Frontal cortex (tissue), 4 donors: ENCODE data around the gene NAA15. TPM values are rescaled to one million over a fixed set of nuclear protein-coding genes. Genes with fewer than 3 reads are reported as not detected.
A peak's percentile ranks its signal among the peaks of the same experiment; 100 is the strongest.
"Not testable (repeated sequence)": the region's sequence is repeated elsewhere in the genome, so short reads cannot be mapped to it uniquely, and the experiment has no call there.

ENCODE experiments used
- DNase-seq, 2 donors: peaks; one replicate each; pipeline ENCODE4 v3.0.0; 2012; ENCODE audit warnings: low spot score in 2 of 2
- FAIRE-seq: peaks from 2 replicates; lab custom pipeline; 2012; peaks lifted over from hg19 to GRCh38; lab: Jason Lieb, UNC
- total RNA-seq: library from RNA; depleted of rRNA; stranded (reverse); fragments of >200 nt; gene quantifications from one replicate; pipeline ENCODE4 v1.2.3, GENCODE V29; 2014
- donor health status: control.
- donor health status: control.
- donor health status: control.

The NAA15 gene
- total RNA-seq, 1 donor from 2014 or later: 41.6 TPM

DNA sequence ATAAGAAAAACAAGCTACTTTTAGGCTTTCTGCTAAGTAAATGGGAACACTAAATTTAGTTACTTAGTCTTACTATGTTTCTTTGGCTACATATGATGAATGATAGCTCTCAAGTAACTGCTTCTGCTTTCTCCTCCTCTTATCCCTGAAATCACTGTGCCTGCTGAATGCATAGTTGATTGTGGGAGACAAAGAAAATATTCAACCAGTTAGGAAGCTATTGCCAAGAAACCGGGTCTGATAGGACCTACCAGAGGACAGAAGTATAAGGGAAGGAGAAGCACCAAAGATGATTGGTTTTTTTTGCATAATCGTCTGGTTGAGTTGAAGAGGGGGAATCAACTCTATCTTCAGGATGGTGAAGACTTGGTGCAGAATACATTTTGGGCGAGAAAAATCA, 29.0 kb downstream of the NAA15 start:
- no peak for FAIRE-seq

DNA sequence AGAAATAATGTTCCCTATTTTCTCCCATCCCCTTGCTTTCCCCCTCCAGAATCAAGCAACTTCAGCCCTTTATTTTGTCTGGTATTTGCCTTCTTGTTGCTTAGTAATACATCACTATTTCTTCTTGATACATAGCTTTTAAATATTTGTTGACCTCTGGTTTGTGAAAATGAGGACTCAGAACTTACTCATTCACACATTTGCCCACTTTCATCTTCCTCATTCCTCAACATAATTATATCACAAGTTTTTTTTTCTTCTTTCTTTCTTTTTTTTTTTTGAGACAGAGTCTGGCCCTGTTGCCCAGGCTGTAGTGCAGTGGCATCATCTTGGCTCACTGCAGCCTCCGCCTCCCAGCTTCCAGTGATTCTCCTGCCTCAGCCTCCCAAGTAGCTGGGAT, 29.9 kb downstream of the NAA15 start:
- DNase-seq (no peak), FAIRE-seq (no peak)

More for the DNA sequence above, 29.0 kb downstream of the NAA15 start:
- DNase-seq: peak; percentile 14 to 19

GRCh38 chr4:139333046-139333445, 31.7 kb downstream of the NAA15 start:
- DNase-seq (no peak), FAIRE-seq (no peak)

GRCh38 chr4:139337612-139338011, 36.3 kb downstream of the NAA15 start:
- FAIRE-seq (no peak), DNase-seq (no peak)

DNA sequence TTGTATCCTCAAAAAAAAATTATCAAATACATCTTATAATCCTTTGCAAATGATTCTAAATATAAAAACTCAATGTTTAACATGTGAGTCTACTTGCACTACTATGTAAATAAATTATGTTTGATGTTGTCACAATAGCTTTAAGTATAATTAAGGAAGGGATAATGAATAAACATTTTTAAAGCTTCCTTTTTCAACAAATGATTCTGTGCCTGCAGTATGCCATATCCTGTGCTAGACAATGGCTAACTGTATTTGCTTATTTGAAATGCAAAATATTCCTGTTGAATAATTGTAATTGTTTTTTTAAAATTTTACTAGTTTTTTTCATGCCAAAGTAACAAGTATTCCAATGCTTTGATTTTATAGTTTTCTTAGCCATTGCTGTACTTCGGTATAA, 60.0 kb downstream of the NAA15 start:
- FAIRE-seq (peak; percentile 56), DNase-seq (no peak)

GRCh38 chr4:139367421-139368090, 66.3 kb downstream of the NAA15 start:
- no peak for DNase-seq
- FAIRE-seq: no peak

DNA sequence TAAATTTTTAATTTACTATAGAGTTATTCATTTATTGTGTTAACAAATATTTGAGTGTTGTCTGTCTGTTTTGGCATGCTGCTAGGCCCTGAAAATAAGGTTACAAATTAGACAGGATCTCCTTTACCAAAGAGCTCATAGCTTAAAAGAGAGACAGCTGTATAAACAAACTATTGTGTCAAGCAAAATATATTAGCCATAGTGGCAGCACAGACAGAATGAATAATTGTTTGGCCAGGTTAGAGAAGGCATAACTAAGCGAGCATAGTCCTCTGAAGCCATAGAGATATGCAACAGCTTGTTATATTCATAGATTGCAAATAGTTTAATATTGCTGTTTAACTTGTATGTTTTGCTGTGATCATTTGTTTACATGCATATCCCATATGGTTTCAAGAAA, 67.7 kb downstream of the NAA15 start:
- DNase-seq (no peak), FAIRE-seq (no peak)

DNA sequence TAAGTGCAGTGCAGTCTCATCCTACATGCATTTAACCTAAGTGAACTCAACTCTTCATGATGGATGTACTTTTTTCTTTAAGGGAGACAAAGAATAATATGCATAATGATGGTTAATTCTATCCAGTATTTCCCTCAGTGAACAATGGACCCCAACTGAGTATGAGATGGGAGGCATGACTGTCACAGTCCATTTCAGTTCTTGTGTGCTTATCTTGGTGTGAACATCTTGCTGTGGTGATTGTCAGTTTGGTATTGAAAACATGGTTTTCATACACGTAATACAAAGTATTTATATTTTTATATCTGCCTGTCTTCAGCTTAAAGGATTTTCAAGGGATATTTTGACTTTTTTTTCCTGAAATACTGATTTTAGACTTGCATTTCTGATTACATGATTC, 72.9 kb downstream of the NAA15 start:
- FAIRE-seq (no peak), DNase-seq (no peak)

GRCh38 chr4:139386421-139386820, 85.1 kb downstream of the NAA15 start:
- DNase-seq: no peak
- FAIRE-seq: no peak

DNA sequence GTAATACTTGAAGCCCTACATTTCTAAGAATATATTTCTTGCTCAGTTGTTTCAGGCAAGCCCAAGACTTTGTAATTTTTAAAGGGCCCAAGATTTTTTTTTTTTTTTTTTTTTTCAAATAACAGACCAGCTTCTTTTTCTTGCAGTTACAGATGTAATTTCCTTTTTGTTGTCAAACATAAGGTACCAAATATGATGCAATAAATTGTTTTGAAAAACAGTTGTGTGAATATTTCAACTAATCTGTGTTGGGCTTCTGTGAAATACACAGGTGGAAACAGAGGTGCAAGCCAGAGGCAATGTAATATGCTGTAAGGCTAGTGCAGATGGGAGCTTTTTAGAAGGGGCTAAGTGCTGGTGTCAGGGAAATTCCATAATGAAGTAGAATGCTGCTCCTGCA, 87.8 kb downstream of the NAA15 start:
- FAIRE-seq (no peak), DNase-seq (no peak)

- FAIRE-seq: no peak
- no peak for DNase-seq
These were observed 88.7 kb downstream of the NAA15 start for GRCh38 chr4:139389991-139390390.

GRCh38 chr4:139391731-139392130, 90.4 kb downstream of the NAA15 start:
- FAIRE-seq: no peak

DNA sequence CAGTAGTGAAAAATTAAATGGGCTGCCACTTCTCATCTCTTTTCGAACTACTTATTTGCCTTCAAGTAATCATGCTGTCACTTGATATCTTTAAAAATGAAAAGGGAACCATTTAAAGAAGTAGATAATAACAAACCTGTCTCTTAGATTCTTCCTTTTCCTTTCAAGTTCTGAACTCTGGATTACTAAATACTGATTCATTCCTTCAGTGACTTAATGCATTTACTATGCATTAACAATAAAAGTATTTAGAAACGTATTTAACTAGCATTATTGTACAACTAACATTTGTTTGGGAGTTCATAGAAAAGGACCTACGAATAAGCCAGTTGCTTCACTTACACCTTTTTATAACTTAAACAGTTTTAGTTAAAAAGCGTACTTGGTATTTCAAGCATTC, 91.5 kb downstream of the NAA15 start:
- DNase-seq: no peak
- FAIRE-seq: no peak

More at GRCh38 chr4:139391731-139392130, 90.4 kb downstream of the NAA15 start:
- no peak for DNase-seq

GRCh38 chr4:139401368-139401767, 100.1 kb downstream of the NAA15 start:
- FAIRE-seq: no peak
- no peak for DNase-seq

DNA sequence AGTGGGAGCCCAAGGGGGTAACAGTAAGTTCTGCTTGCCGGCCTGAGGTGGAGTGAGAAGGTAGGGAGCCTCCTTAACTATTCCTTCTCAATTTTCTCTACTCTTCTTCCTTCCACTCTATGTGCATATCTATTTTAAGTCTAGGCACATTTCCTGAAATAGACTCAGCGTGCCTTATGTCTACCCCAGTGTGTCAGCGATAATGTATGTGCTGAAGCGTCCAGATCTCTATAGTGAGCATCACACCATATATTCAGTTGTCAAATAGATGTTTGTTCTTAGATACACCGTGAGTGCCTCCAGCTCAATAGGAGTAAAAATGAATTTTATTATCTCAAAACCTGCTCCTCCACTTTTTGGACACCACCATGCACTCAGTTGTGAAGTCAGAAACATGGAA, 101.1 kb downstream of the NAA15 start:
- DNase-seq: peak in 1 of 2 donors; percentile 14

GRCh38 chr4:139403462-139403861, 102.2 kb downstream of the NAA15 start:
- DNase-seq (no peak), FAIRE-seq (no peak)

More for the DNA sequence above, 101.1 kb downstream of the NAA15 start:
- no peak for FAIRE-seq

DNA sequence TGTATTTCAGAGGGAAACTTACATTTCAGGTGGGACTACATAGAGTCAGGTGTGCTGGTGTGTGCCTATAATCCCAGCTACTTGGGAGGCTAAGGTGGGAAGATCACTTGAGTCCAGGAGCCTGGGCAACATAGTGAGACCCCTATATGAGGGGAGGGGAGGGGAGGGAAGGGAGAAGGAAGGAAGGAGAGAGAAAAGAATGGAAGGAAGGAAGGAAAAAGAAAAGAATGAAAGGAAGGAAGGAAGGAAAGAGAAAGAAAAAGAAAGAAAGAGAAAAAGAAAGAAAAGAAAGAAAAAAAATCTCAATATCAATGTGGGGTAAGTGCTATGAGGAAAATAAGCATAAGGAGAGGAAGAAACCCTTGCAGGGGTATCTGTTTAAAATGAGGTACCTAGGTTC, 109.0 kb downstream of the NAA15 start:
- DNase-seq (no peak), FAIRE-seq (no peak)

DNA sequence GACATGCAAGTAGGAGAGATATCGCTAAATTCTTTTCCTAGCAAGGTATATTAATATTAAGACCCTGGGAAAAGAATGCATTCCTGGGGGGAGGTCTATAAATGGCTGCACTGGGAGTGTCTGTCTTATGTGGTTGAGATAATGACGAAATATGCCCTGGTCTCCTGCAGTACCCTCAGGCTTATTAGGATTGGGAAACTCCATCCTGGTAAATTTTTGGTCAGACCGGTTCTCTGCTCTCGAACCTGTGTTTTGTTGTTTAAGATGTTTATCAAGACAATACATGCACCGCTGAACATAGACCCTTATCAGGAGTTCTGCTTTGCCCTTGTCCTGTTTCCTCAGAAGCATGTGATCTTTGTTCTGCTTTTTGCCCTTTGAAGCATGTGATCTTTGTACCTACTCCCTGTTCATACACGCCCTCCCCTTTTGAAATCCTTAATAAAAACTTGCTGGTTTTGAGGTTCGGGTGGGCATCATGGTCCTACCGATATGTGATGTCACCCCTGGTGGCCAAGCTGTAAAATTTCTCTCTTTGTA, 113.4 kb downstream of the NAA15 start:
- not testable (repeated sequence) for FAIRE-seq, DNase-seq

DNA sequence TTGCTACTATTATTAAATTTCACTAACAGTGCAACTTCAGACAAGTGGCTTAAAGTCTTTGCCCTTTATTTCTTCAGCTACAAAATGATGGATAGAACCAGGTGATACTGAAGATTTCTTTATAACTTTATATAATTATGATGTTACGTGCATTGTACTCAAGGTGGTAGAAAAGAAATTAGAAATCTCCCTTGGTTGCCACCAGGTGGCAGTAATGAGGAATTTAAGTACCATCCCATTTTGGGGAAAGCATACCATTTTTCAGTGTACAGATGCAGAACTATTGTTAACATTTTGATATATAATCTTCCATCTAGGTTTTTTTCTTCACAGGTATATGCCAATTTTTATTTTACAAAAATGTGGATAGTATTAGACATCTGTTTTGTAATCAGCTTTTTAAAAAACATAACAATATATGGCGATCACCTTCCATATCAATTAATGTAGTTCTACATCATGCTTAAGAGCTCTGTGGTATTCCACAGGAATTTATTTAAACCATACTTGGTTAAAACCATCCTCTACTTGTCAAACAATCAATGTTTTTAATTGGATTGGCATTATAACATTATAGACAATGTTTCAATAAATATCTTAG, 114.9 kb downstream of the NAA15 start:
- DNase-seq (no peak), FAIRE-seq (peak; percentile 89)

- FAIRE-seq: no peak
- DNase-seq: no peak
These were observed 118.1 kb downstream of the NAA15 start for GRCh38 chr4:139419388-139419914.

DNA sequence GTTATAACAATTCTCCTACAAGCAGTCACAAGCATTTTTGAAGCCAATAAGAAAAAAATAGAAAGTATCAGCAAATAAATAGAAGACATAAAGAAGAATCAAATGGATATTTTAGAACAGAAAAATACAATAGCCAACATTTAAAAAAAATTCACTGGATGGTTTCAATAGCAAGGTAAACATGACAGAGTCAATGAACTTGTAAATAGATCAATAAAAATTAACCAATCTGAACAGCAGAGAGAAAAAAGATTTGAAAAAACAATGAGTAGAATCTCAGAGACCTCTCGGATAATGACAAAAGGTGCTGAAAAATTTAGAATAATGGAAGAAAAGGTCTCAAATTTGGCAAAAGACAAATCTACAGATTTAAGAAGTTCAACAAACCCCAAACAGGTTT, 119.3 kb downstream of the NAA15 start:
- DNase-seq (no peak), FAIRE-seq (no peak)
